ENCODE data around the gene BPNT1. TPM values are rescaled to one million over a fixed set of nuclear protein-coding genes. Genes with fewer than 3 reads are reported as not detected.

BPNT1 gene
- total and polyA plus RNA-seq, 4 donors, result 11.5 to 16.4 (median 12.6) TPM

DNA sequence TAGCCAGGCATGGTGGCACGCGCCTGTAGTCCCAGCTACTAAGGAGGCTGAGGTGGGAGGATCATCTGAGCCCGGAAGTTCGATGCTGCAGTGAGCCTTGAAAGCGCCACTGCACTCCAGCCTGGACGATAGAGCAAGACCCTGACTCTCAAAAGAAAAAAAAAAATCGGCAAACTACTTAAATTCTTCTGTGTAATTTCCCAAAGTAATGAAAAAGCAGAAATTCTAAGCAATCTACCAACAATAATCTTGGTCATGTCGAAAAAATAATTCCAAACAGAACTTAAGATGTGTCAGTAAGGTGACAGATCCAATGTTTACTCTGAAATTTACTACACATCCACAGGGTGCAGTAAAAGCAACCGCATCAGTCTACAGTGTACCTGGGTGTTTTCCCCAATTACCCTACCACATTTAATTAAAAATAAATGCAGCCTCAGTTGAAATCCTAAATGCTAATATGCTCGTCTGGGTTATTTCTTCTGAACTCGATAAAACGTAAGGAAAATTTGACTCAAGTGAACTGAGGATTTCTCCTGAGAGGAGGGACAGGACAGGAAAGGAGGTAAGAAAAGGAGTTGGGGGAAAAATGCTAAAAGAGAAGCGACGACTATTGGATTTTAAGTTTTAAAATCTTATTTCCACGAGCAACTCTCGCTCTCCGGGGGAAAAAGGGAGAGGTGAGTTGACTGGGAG, 44.1 kb downstream of the BPNT1 start:
- Histone ChIP-seq H3K4me1 (ENCODE audit: control insufficient read depth in 4 of 4, insufficient read depth in 4 of 4, low read length in 3 of 4) (peaks cover 7 to 17% (median 11%) of the 10 kb centered on the region in 4 donors), H3K27me3 (ENCODE audit: control insufficient read depth in 4 of 4, insufficient read depth in 4 of 4, low read length in 3 of 4) (no peaks in the 10 kb centered on the region), H3K36me3 (ENCODE audit: control insufficient read depth in 4 of 4, insufficient read depth in 3 of 4, low read depth in 1 of 4, low read length in 3 of 4) (peaks cover 0 to 2% (median 0%) of the 10 kb centered on the region in 4 donors), H3K9ac (ENCODE audit: low read depth in 1 of 2, low read length in 2 of 2) (peak overlapping the region; percentile 75 to 84), H3K9me3 (ENCODE audit: control insufficient read depth in 4 of 4, low read length in 3 of 4) (no peaks in the 10 kb centered on the region), H3K27ac (ENCODE audit: low read depth in 1 of 2, low read length in 2 of 2) (peak overlapping the region; percentile 68 to 80), H3K4me3 (ENCODE audit: low read depth in 1 of 3, low read length in 3 of 3) (peak overlapping the region; percentile 86 to 97 (median 95))
- no peak for DNase-seq (ENCODE audit: low spot score)
- TF ChIP-seq FOXA1 (IDR thresholded peaks at IDR 0.05) (no peak), TAF1 (conservative IDR thresholded peaks at IDR 0.05) (no peak), RAD21 (IDR thresholded peaks at IDR 0.05) (no peak), JUND (IDR thresholded peaks at IDR 0.05) (no peak), FOXA2 (IDR thresholded peaks at IDR 0.05) (no peak), SP1 (IDR thresholded peaks at IDR 0.05) (no peak), NR2F2 (IDR thresholded peaks at IDR 0.05) (no peak), GABPA (IDR thresholded peaks at IDR 0.05 in 1 of 2, conservative IDR thresholded peaks at IDR 0.05 in 1 of 2) (no peak), HNF4A (conservative IDR thresholded peaks at IDR 0.05) (no peak)
- TF ChIP-seq, protein P1, sequence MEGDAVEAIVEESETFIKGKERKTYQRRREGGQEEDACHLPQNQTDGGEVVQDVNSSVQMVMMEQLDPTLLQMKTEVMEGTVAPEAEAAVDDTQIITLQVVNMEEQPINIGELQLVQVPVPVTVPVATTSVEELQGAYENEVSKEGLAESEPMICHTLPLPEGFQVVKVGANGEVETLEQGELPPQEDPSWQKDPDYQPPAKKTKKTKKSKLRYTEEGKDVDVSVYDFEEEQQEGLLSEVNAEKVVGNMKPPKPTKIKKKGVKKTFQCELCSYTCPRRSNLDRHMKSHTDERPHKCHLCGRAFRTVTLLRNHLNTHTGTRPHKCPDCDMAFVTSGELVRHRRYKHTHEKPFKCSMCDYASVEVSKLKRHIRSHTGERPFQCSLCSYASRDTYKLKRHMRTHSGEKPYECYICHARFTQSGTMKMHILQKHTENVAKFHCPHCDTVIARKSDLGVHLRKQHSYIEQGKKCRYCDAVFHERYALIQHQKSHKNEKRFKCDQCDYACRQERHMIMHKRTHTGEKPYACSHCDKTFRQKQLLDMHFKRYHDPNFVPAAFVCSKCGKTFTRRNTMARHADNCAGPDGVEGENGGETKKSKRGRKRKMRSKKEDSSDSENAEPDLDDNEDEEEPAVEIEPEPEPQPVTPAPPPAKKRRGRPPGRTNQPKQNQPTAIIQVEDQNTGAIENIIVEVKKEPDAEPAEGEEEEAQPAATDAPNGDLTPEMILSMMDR (IDR thresholded peaks at IDR 0.05; ENCODE audit: low read depth, low read length, missing input control), result no peak
- TF ChIP-seq, protein P2, sequence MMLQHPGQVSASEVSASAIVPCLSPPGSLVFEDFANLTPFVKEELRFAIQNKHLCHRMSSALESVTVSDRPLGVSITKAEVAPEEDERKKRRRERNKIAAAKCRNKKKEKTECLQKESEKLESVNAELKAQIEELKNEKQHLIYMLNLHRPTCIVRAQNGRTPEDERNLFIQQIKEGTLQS (IDR thresholded peaks at IDR 0.05), result no peak
- TF ChIP-seq, protein P3, sequence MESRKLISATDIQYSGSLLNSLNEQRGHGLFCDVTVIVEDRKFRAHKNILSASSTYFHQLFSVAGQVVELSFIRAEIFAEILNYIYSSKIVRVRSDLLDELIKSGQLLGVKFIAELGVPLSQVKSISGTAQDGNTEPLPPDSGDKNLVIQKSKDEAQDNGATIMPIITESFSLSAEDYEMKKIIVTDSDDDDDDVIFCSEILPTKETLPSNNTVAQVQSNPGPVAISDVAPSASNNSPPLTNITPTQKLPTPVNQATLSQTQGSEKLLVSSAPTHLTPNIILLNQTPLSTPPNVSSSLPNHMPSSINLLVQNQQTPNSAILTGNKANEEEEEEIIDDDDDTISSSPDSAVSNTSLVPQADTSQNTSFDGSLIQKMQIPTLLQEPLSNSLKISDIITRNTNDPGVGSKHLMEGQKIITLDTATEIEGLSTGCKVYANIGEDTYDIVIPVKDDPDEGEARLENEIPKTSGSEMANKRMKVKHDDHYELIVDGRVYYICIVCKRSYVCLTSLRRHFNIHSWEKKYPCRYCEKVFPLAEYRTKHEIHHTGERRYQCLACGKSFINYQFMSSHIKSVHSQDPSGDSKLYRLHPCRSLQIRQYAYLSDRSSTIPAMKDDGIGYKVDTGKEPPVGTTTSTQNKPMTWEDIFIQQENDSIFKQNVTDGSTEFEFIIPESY (IDR thresholded peaks at IDR 0.05), result no peak
- TF ChIP-seq, protein P4, sequence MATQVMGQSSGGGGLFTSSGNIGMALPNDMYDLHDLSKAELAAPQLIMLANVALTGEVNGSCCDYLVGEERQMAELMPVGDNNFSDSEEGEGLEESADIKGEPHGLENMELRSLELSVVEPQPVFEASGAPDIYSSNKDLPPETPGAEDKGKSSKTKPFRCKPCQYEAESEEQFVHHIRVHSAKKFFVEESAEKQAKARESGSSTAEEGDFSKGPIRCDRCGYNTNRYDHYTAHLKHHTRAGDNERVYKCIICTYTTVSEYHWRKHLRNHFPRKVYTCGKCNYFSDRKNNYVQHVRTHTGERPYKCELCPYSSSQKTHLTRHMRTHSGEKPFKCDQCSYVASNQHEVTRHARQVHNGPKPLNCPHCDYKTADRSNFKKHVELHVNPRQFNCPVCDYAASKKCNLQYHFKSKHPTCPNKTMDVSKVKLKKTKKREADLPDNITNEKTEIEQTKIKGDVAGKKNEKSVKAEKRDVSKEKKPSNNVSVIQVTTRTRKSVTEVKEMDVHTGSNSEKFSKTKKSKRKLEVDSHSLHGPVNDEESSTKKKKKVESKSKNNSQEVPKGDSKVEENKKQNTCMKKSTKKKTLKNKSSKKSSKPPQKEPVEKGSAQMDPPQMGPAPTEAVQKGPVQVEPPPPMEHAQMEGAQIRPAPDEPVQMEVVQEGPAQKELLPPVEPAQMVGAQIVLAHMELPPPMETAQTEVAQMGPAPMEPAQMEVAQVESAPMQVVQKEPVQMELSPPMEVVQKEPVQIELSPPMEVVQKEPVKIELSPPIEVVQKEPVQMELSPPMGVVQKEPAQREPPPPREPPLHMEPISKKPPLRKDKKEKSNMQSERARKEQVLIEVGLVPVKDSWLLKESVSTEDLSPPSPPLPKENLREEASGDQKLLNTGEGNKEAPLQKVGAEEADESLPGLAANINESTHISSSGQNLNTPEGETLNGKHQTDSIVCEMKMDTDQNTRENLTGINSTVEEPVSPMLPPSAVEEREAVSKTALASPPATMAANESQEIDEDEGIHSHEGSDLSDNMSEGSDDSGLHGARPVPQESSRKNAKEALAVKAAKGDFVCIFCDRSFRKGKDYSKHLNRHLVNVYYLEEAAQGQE (IDR thresholded peaks at IDR 0.05), result no peak
- 26% methylated on average over 17 of the region's 17 CpGs for WGBS

DNA sequence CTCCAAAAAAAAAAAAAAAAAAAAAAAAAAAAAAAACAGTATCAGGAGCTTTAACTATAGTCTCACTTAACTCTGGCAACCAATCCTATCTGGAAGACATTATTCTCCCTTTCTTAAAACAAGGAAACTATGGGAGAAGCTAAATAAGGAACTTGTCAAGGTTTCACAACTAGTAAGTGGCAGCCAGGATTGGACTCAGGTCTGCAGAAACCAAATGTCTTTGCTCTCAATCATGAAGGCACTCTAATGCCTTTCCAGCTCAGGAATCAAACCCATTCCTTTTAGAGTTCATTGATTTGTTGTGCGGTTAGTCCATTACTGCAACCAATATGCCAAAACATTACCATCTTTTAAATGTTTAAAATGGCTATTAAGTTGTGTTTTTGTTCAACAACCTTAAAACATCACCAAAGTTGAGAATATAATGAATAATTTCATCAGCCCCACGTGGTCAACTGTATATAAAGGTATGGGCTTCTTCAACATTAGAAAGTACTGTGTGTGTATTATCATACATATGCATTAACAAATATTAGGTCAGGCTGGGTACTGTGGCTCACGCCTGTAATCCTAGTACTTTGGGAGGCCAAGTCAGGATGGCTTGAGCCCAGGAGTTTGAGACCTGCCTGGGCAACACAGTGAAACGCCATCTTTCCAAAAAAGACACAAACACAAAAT, 44.8 kb downstream of the BPNT1 start:
- no peak overlapping the region for H3K27ac ChIP-seq (ENCODE audit: low read depth in 1 of 2, low read length in 2 of 2)
- peak overlapping the region; percentile 24 to 97 (median 86) for H3K4me3 ChIP-seq (ENCODE audit: low read depth in 1 of 3, low read length in 3 of 3)
- peaks cover 0 to 4% (median 2%) of the 10 kb centered on the region in 4 donors for H3K36me3 ChIP-seq (ENCODE audit: control insufficient read depth in 4 of 4, insufficient read depth in 3 of 4, low read depth in 1 of 4, low read length in 3 of 4)
- H3K27me3 ChIP-seq (ENCODE audit: control insufficient read depth in 4 of 4, insufficient read depth in 4 of 4, low read length in 3 of 4), result no peaks in the 10 kb centered on the region
- H3K9me3 ChIP-seq (ENCODE audit: control insufficient read depth in 4 of 4, low read length in 3 of 4), result no peaks in the 10 kb centered on the region
- peaks cover 7 to 17% (median 11%) of the 10 kb centered on the region in 4 donors for H3K4me1 ChIP-seq (ENCODE audit: control insufficient read depth in 4 of 4, insufficient read depth in 4 of 4, low read length in 3 of 4)
- WGBS, result 82% methylated on average over 4 of the region's 4 CpGs
- no peak for DNase-seq (ENCODE audit: low spot score)
- H3K9ac ChIP-seq (ENCODE audit: low read depth in 1 of 2, low read length in 2 of 2), result no peak overlapping the region
- TF ChIP-seq FOXA1 (IDR thresholded peaks at IDR 0.05), result no peak
- TF ChIP-seq, protein P4 (IDR thresholded peaks at IDR 0.05), result no peak
- TF ChIP-seq JUND (IDR thresholded peaks at IDR 0.05), result no peak
- TF ChIP-seq, protein P5, sequence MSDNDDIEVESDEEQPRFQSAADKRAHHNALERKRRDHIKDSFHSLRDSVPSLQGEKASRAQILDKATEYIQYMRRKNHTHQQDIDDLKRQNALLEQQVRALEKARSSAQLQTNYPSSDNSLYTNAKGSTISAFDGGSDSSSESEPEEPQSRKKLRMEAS (IDR thresholded peaks at IDR 0.05), result no peak
- TF ChIP-seq, protein P1 (IDR thresholded peaks at IDR 0.05; ENCODE audit: low read depth, low read length, missing input control), result no peak
- TF ChIP-seq NR2F2 (IDR thresholded peaks at IDR 0.05), result no peak
